Right lobe of liver (tissue), 6 donors: ENCODE results near the gene ZNF574. TPM values are rescaled to one million over a fixed set of nuclear protein-coding genes. Genes with fewer than 3 reads are reported as not detected.

Experiments used
- ATAC-seq, 4 donors: fragments of 200-7000 bp; cut with Tn5 transposase; one replicate each; pipeline ENCODE4 v1.9.1; 2020; ENCODE audit warnings: mild to moderate bottlenecking in 4 of 4, moderate library complexity in 4 of 4
- DNase-seq, 3 donors: peaks; one replicate each; pipeline ENCODE4 v3.0.0-alpha.2; 2020
- H3K27ac ChIP-seq, 3 donors: fragments of 200-600 bp; one replicate each; pipeline ENCODE4 v1.8.0; 2022
- H3K27me3 ChIP-seq, 2 donors: fragments of 200-600 bp; one replicate each; pipeline ENCODE4 v1.8.0; 2022
- H3K36me3 ChIP-seq, 4 donors: fragments of 200-600 bp; sonication (generic) in 1 of 4; one replicate each; pipeline versions ENCODE4 v1.5.1 to v1.8.0; 2017 to 2022; ENCODE audit warnings: control low read depth in 1 of 4
- H3K4me1 ChIP-seq, 4 donors: fragments of 200-600 bp; sonication (generic) in 1 of 4; one replicate each; pipeline versions ENCODE4 v1.5.1 to v1.8.0; 2017 to 2022; ENCODE audit warnings: control low read depth in 1 of 4
- H3K4me3 ChIP-seq, 3 donors: fragments of 200-600 bp; one replicate each; pipeline ENCODE4 v1.8.0; 2022
- H3K9me3 ChIP-seq, 4 donors: fragments of 200-600 bp; sonication (generic) in 1 of 4; one replicate each; pipeline versions ENCODE4 v1.5.1 to v1.8.0; 2017 to 2022; ENCODE audit warnings: control low read depth in 1 of 4
- POLR2A ChIP-seq: fragments of 450-650 bp; IDR thresholded peaks from one replicate; pipeline ENCODE4 v1.6.1; 2017; ENCODE audit warnings: antibody characterized with exemption, mild to moderate bottlenecking
- WGBS: methylation state at CpG from one replicate; pipeline ENCODE4 v1.1.6; 2018; ENCODE audit warnings: low coverage, low lambda C conversion rate; ENCODE audit not compliant: insufficient coverage; ENCODE audit errors: missing lambda C conversion rate; 5-methylcytosine and 5-hydroxymethylcytosine counted together
- intact Hi-C, 2 donors: fragments of 100-400 bp; cut with DNase I; formaldehyde crosslinking; loops; one replicate each; pipeline versions ENCODE4 v1.11.2 to v1.14.1; 2022
- total RNA-seq, 6 experiments: library from RNA; depleted of rRNA in 2 of 6; stranded (reverse); fragments of >200 nt in 2 of 6; fragmentation: NEBNext Ultra II Directional in 3 of 6; extraction: Animal tissue kit (Norgen Biotek cat#: 25700) in 3 of 6; gene quantifications; one replicate each; pipeline versions ENCODE4 v1.1.0 to v1.2.4, GENCODE V29; 2016 to 2023
- TF ChIP-seq, protein P1 (sequence below), 4 donors: fragments of 200-600 bp in 3 of 4; fragments of 450-650 bp in 1 of 4; IDR thresholded peaks; one replicate each; pipeline versions ENCODE4 v1.5.1 to v1.8.0; 2016 to 2022; ENCODE audit warnings: antibody characterized with exemption in 4 of 4, mild to moderate bottlenecking in 2 of 4
- donor health status: DM: no; HTN: yes; CAD: no.
- donor health status: DM: no; HTN: no; CAD: no.
- donor health status: DM: no; HTN: no; CAD: no.
- donor health status: DM: no; HTN: yes; CAD: no.
- donor health status: DM: no; HTN: yes; CAD: no.

ZNF574 gene
- total RNA-seq, 6 experiments from 2014 or later = 4.3 to 5.8 (median 4.7) TPM

DNA sequence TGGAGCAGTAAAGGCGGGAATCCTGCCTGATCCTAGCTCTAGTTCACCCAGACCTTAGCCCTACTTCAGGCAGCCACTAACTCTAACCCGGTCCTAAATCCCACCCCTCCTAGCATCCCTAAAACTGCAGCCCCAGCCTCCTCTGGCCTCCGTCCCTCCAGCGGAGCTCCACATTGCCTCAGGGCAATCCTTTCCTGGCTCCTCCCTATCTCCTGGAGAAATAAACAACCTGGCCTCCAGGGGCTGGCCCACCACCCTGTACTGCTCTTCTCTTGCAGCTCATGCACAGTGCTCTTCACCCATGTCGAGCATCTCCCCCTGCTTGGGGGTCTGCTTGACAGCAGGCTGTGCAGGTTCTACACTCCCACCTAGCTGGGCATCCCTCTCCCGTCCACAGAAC is 49.6 kb downstream of the ZNF574 start:
- Histone ChIP-seq H3K4me3 (no peak overlapping the region), H3K9me3 (no peaks in the 10 kb centered on the region), H3K27ac (no peak overlapping the region), H3K36me3 (no peaks in the 10 kb centered on the region), H3K27me3 (no peaks in the 10 kb centered on the region), H3K4me1 (no peaks in the 10 kb centered on the region)
- intact Hi-C loops = loop anchor here in 1 of 2 donors (10.0 kb wide), 1 partner anchor 279 kb away; no protein-coding TSS in a partner anchor
- 44% methylated on average over 5 of the region's 6 CpGs for WGBS
- ATAC-seq (no peak), DNase-seq (no peak)
- TF ChIP-seq POLR2A = no peak
- TF ChIP-seq, protein P1, sequence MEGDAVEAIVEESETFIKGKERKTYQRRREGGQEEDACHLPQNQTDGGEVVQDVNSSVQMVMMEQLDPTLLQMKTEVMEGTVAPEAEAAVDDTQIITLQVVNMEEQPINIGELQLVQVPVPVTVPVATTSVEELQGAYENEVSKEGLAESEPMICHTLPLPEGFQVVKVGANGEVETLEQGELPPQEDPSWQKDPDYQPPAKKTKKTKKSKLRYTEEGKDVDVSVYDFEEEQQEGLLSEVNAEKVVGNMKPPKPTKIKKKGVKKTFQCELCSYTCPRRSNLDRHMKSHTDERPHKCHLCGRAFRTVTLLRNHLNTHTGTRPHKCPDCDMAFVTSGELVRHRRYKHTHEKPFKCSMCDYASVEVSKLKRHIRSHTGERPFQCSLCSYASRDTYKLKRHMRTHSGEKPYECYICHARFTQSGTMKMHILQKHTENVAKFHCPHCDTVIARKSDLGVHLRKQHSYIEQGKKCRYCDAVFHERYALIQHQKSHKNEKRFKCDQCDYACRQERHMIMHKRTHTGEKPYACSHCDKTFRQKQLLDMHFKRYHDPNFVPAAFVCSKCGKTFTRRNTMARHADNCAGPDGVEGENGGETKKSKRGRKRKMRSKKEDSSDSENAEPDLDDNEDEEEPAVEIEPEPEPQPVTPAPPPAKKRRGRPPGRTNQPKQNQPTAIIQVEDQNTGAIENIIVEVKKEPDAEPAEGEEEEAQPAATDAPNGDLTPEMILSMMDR (IDR thresholded peaks at IDR 0.05) = no peak

DNA sequence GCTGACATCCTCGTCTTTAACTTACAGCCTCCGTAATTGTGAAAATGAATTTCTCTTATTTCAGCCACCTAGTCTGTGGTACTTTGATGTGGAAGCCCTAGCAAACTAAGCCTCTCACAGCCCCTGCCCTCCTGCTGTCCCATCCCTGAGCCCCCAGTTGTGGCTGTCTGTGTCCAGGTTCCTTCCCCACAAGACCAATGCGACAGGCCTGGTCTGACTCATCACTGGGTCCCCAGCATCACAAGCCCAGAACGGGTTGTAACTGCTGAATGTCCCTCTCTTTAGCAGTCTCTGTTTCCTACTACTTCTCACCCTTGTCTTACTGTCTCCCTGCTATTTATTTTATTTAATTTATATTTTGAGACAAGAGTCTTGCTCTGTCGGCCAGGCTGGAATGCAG is 50.6 kb downstream of the ZNF574 start:
- intact Hi-C loops = loop anchor here in 1 of 2 donors (10.0 kb wide), 1 partner anchor 278 kb away; no protein-coding TSS in a partner anchor
- Histone ChIP-seq H3K27me3 (no peaks in the 10 kb centered on the region), H3K9me3 (no peaks in the 10 kb centered on the region), H3K27ac (no peak overlapping the region), H3K36me3 (no peaks in the 10 kb centered on the region), H3K4me1 (no peaks in the 10 kb centered on the region), H3K4me3 (no peak overlapping the region)
- no peak for ATAC-seq
- TF ChIP-seq, protein P1 (IDR thresholded peaks at IDR 0.05) = no peak
- TF ChIP-seq POLR2A = no peak
- no peak for DNase-seq
- WGBS = 43% methylated on average over 3 of the region's 5 CpGs

DNA sequence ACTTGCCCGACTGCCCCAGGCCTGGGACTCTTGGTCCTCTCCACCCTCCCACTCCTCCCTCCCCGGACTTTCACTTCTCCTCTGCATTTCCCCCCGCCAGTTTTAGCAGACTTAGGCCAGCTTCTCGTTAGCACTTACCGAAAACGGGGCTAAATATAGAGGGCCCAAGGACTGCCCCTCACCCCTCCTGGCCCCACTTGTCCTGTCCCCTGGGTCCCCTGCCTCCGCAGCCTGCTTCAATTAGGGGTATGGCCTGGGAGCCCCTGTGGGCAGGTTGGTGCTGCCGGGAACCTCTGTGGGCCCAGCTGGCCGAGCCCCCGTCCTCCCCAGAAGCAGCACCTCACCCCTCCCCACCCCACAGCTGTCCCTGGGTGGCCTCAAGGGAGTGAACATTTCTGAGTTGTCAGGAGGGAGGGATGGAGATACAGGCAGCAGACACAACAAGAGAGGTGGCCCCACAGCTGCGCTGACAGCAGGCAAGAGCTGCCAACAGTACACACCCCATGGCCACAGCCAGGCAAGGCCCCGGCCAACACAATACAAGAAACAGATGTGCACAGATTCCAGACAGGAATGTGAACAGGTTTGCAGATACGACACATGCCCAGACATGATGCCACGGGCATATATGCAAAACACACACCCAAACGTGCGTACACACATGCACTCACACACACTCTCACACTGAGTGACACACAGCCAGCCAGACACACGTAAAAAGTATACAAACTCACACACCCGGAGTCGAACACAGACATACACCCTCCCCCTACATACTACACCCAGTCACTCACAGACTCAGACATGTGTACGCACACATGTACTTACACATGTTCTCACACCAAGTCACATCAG is 53.7 kb downstream of the ZNF574 start:
- TF ChIP-seq, protein P1 (IDR thresholded peaks at IDR 0.05) = no peak
- TF ChIP-seq POLR2A = no peak
- H3K4me3 ChIP-seq = no peak overlapping the region
- H3K27me3 ChIP-seq = no peaks in the 10 kb centered on the region
- H3K9me3 ChIP-seq = no peaks in the 10 kb centered on the region
- H3K36me3 ChIP-seq = no peaks in the 10 kb centered on the region
- H3K27ac ChIP-seq = no peak overlapping the region
- 35% methylated on average over 15 of the region's 20 CpGs for WGBS
- peaks cover 0 to 11% (median 0%) of the 10 kb centered on the region in 4 donors for H3K4me1 ChIP-seq
- peak in 1 of 3 donors; percentile 34 for DNase-seq
- ATAC-seq = peak; percentile 17 to 45 (median 32)
- intact Hi-C loops = loop anchor here (5.0 to 10.0 kb wide), 3 partner anchors 53 to 275 kb away; partner anchors contain the start of gene MEGF8 (in 1 of the 2)

DNA sequence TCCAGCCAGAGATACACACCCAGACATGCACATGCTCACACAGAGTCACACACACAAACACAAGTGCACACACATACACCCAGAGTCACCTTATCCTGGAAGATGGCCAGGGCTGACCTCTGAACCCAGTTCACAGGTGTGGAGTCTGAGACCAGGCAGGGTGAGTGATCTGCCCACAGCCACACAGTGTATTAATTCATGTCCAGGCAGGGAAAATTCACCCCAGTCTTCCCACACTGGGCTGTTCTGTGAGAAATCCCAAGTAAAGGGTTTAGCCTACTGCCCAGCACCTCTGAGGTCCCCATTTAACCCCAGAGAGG is 54.2 kb downstream of the ZNF574 start:
- Histone ChIP-seq H3K9me3 (no peaks in the 10 kb centered on the region), H3K4me3 (no peak overlapping the region), H3K27me3 (no peaks in the 10 kb centered on the region), H3K27ac (no peak overlapping the region), H3K36me3 (no peaks in the 10 kb centered on the region), H3K4me1 (peaks cover 0 to 11% (median 0%) of the 10 kb centered on the region in 4 donors)
- TF ChIP-seq, protein P1 (IDR thresholded peaks at IDR 0.05) = no peak
- TF ChIP-seq POLR2A = no peak
- intact Hi-C loops = loop anchor here (5.0 to 10.0 kb wide), 2 partner anchors 52 to 195 kb away; partner anchors contain the start of gene MEGF8 (in 1 of the 2)
- no peak for ATAC-seq
- DNase-seq = no peak

Other genes with a start within 250 kb of the ZNF574 start
- not detected for gene LYPD4, start 231.5 kb upstream of the ZNF574 start, total RNA-seq
- gene DMRTC2, start 231.1 kb upstream of the ZNF574 start, total RNA-seq = not detected
- gene RPS19, start 215.9 kb upstream of the ZNF574 start, total RNA-seq = 100 to 1,000 TPM; 347 to 556 (median 499) TPM
- under 1 TPM in 4 of 6 experiments, not detected in 2; 0.18 to 0.71 (median 0.39) TPM for gene CD79A, start 198.9 kb upstream of the ZNF574 start, total RNA-seq
- 10 to 100 TPM; 25.3 to 39.7 (median 30.2) TPM for gene ARHGEF1, start 193.0 kb upstream of the ZNF574 start, total RNA-seq
- gene ERFL, start 147.7 kb upstream of the ZNF574 start, total RNA-seq = not detected
- 100 to 1,000 TPM in 2 of 6 experiments, 10 to 100 TPM in 4; 53.6 to 124 (median 75.8) TPM for gene RABAC1, start 116.8 kb upstream of the ZNF574 start, total RNA-seq
- under 1 TPM in 2 of 6 experiments, not detected in 4; 0.07 TPM for gene ATP1A3, start 81.9 kb upstream of the ZNF574 start, total RNA-seq
- gene GRIK5, start 6.0 kb upstream of the ZNF574 start, total RNA-seq = under 1 TPM in 4 of 6 experiments, not detected in 2; 0.15 to 0.42 (median 0.17) TPM
- 1 to 10 TPM in 3 of 6 experiments, under 1 TPM in 3; 0.18 to 3.0 (median 1.00) TPM for gene POU2F2, start 56.3 kb downstream of the ZNF574 start, total RNA-seq
- gene DEDD2, start 141.5 kb downstream of the ZNF574 start, total RNA-seq = 10 to 100 TPM in 5 of 6 experiments, 1 to 10 TPM in 1; 8.1 to 18.0 (median 15.0) TPM
- 1 to 10 TPM; 1.9 to 3.9 (median 3.4) TPM for gene ZNF526, start 144.1 kb downstream of the ZNF574 start, total RNA-seq
- 10 to 100 TPM; 12.3 to 14.8 (median 13.5) TPM for gene GSK3A, start 166.4 kb downstream of the ZNF574 start, total RNA-seq
- 10 to 100 TPM; 15.4 to 35.7 (median 30.5) TPM for gene ERF, start 179.0 kb downstream of the ZNF574 start, total RNA-seq
- 10 to 100 TPM; 19.9 to 53.6 (median 35.2) TPM for gene CIC, start 193.1 kb downstream of the ZNF574 start, total RNA-seq
- gene PRR19, start 226.0 kb downstream of the ZNF574 start, total RNA-seq = under 1 TPM; 0.18 to 0.74 (median 0.21) TPM
- 10 to 100 TPM in 1 of 6 experiments, 1 to 10 TPM in 5; 1.6 to 10.6 (median 5.0) TPM for gene PAFAH1B3, start 226.5 kb downstream of the ZNF574 start, total RNA-seq
- under 1 TPM in 3 of 6 experiments, not detected in 3; 0.10 to 0.16 (median 0.12) TPM for gene TMEM145, start 237.1 kb downstream of the ZNF574 start, total RNA-seq
- gene MEGF8, start 249.5 kb downstream of the ZNF574 start, total RNA-seq = 10 to 100 TPM in 1 of 6 experiments, 1 to 10 TPM in 5; 5.5 to 11.0 (median 8.7) TPM